ENCODE measurements around the gene SLC39A10. TPM values are rescaled to one million over a fixed set of nuclear protein-coding genes. Genes with fewer than 3 reads are reported as not detected.

SLC39A10 gene
- total and polyA plus RNA-seq, 10 of the 15 experiments (the other 5 are each of a cell fraction or from before 2014, with no cell fraction given): 2.0 to 23.6 (median 7.9) TPM

DNA sequence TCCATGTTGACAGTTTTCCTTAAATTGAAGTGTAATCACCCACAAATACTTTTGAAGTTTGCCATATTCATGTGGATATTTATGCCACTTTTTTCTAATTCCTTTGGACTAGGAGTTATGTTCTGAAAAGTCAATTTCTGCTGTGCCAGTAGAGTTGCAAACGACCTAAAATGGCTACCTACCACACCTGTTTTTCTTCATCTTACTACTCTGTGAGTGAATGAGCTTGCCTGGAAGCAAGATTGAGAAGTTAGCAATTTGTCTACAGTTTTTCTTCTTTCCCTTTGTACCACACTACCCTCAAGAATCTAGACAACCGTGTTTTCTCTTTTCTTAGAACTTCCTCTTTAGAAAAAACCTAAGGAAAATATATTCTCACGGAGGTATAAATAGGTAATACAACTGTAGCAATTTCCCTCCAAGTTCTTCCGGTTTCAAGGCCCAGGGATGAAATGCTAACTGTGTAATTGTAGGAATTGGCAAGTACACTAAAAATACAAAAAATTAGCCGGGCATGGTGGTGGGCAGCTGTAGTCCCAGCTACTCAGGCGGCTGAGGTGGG is 7.3 kb upstream of the SLC39A10 start (continued):
- TF ChIP-seq SIX5 (IDR thresholded peaks at IDR 0.05; ENCODE audit: low read depth, low read length, severe bottlenecking): no peak
- no peak for TF ChIP-seq FOXK2 (IDR thresholded peaks at IDR 0.05)
- no peak for TF ChIP-seq HDAC2 (IDR thresholded peaks at IDR 0.05)
- TF ChIP-seq IKZF1 (conservative IDR thresholded peaks at IDR 0.05): peak; percentile 49; the same call in 1 of the 2 replicates
- TF ChIP-seq STAT3 (IDR thresholded peaks at IDR 0.05; ENCODE audit: low read depth, low read length): no peak
- TF ChIP-seq ZBTB40 (IDR thresholded peaks at IDR 0.05; ENCODE audit: borderline replicate concordance): 0 out of 2 replicates have a peak, but pooled peaks have one; percentile 48
- no peak for TF ChIP-seq NFXL1 (IDR thresholded peaks at IDR 0.05; ENCODE audit: borderline replicate concordance)
- TF ChIP-seq, protein P1, sequence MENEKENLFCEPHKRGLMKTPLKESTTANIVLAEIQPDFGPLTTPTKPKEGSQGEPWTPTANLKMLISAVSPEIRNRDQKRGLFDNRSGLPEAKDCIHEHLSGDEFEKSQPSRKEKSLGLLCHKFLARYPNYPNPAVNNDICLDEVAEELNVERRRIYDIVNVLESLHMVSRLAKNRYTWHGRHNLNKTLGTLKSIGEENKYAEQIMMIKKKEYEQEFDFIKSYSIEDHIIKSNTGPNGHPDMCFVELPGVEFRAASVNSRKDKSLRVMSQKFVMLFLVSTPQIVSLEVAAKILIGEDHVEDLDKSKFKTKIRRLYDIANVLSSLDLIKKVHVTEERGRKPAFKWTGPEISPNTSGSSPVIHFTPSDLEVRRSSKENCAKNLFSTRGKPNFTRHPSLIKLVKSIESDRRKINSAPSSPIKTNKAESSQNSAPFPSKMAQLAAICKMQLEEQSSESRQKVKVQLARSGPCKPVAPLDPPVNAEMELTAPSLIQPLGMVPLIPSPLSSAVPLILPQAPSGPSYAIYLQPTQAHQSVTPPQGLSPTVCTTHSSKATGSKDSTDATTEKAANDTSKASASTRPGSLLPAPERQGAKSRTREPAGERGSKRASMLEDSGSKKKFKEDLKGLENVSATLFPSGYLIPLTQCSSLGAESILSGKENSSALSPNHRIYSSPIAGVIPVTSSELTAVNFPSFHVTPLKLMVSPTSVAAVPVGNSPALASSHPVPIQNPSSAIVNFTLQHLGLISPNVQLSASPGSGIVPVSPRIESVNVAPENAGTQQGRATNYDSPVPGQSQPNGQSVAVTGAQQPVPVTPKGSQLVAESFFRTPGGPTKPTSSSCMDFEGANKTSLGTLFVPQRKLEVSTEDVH (IDR thresholded peaks at IDR 0.05; ENCODE audit: low read depth, partially characterized antibody): no peak
- no peak; the same call in 1 of the 2 replicates for TF ChIP-seq RUNX3 (IDR thresholded peaks at IDR 0.05; ENCODE audit: low read length)
- TF ChIP-seq YY1 (IDR thresholded peaks at IDR 0.05; ENCODE audit: low read depth, low read length): peak; percentile 59; the same call in 1 of the 2 replicates
- TF ChIP-seq FOXM1 (IDR thresholded peaks at IDR 0.05; ENCODE audit: low read depth, low read length): no peak
- no peak for TF ChIP-seq STAT1 (conservative IDR thresholded peaks at IDR 0.05)
- no peak for TF ChIP-seq YBX1 (IDR thresholded peaks at IDR 0.05)
- no peak for TF ChIP-seq ZNF217 (IDR thresholded peaks at IDR 0.05)
- no peak for TF ChIP-seq BRCA1 (IDR thresholded peaks at IDR 0.05; ENCODE audit: low read depth, low read length)

Data from GM12878 (cell line).